WTC11 (cell line): Measurements from ENCODE around the gene RNASE7. TPM values are rescaled to one million over a fixed set of nuclear protein-coding genes. Genes with fewer than 3 reads are reported as not detected.

Experiments
- ATAC-seq: fragments of 200-7000 bp; cut with Tn5 transposase; 2 replicates; pipeline ENCODE4 v1.10.0; 2021; ENCODE audit warnings: mild to moderate bottlenecking, moderate library complexity
- CTCF ChIA-PET: fragments of 300-600 bp; sonication (Branson Sonifier 250); formaldehyde crosslinking; loops from one replicate; lab custom pipeline; 2021; ENCODE audit warnings: antibody characterized with exemption; lab: Charles Lee
- POLR2A ChIA-PET: fragments of 350-600 bp; sonication (Branson Sonifier 250); formaldehyde crosslinking; loops from one replicate; lab custom pipeline; 2021; ENCODE audit warnings: antibody characterized with exemption; lab: Charles Lee
- DNase-seq: peaks from one replicate; pipeline ENCODE4 v3.0.0; 2021; ENCODE audit warnings: low spot score
- H3K27ac Mint-ChIP-seq: 2 replicates; pipeline ENCODE4 v1.8.0; 2021; ENCODE audit warnings: mixed read lengths
- H3K27me3 Mint-ChIP-seq: 2 replicates; pipeline ENCODE4 v1.8.0; 2021; ENCODE audit warnings: low read depth, mild to moderate bottlenecking, moderate library complexity, mixed read lengths
- H3K36me3 Mint-ChIP-seq: 2 replicates; pipeline ENCODE4 v1.8.0; 2021; ENCODE audit warnings: mixed read lengths
- H3K4me1 Mint-ChIP-seq: 2 replicates; pipeline ENCODE4 v1.8.0; 2022; ENCODE audit warnings: mixed read lengths
- H3K4me3 Mint-ChIP-seq: 2 replicates; pipeline ENCODE4 v1.8.0; 2021; ENCODE audit warnings: mild to moderate bottlenecking, moderate library complexity, mixed read lengths
- H3K9me3 Mint-ChIP-seq: 2 replicates; pipeline ENCODE4 v1.8.0; 2021; ENCODE audit warnings: mixed read lengths
- ARID4B ChIP-seq: sonication (generic); formaldehyde crosslinking; IDR thresholded peaks from 2 replicates; pipeline ENCODE4 v1.8.0; 2023; ENCODE audit warnings: missing genetic modification reagents, mild to moderate bottlenecking, borderline replicate concordance
- ATF6 ChIP-seq: sonication (generic); formaldehyde crosslinking; IDR thresholded peaks from 2 replicates; pipeline ENCODE4 v1.8.1; 2023; ENCODE audit warnings: mild to moderate bottlenecking, missing genetic modification reagents
- E2F1 ChIP-seq: sonication (generic); formaldehyde crosslinking; IDR thresholded peaks from 2 replicates; pipeline ENCODE4 v1.8.0; 2022; ENCODE audit warnings: mild to moderate bottlenecking, missing genetic modification reagents
- ELF4 ChIP-seq: sonication (generic); formaldehyde crosslinking; IDR thresholded peaks from 2 replicates; pipeline ENCODE4 v1.8.1; 2022; ENCODE audit warnings: low read depth, mild to moderate bottlenecking, moderate library complexity, missing genetic modification reagents
- GABPB1 ChIP-seq: sonication (generic); formaldehyde crosslinking; IDR thresholded peaks from 2 replicates; pipeline ENCODE4 v1.8.1; 2023; ENCODE audit warnings: mild to moderate bottlenecking, missing genetic modification reagents
- MLX ChIP-seq: sonication (generic); formaldehyde crosslinking; IDR thresholded peaks from 2 replicates; pipeline ENCODE4 v1.8.1; 2023; ENCODE audit warnings: mild to moderate bottlenecking, missing genetic modification reagents, moderate library complexity
- PREB ChIP-seq: sonication (generic); formaldehyde crosslinking; IDR thresholded peaks from 2 replicates; pipeline ENCODE4 v1.8.1; 2022; ENCODE audit warnings: mild to moderate bottlenecking, missing genetic modification reagents, moderate library complexity, borderline replicate concordance
- SP1 ChIP-seq: sonication (generic); formaldehyde crosslinking; conservative IDR thresholded peaks from 2 replicates; pipeline ENCODE4 v1.8.1; 2022; ENCODE audit warnings: missing genetic modification reagents
- ZBTB21 ChIP-seq: sonication (generic); formaldehyde crosslinking; IDR thresholded peaks from 2 replicates; pipeline ENCODE4 v1.8.1; 2023; ENCODE audit warnings: mild to moderate bottlenecking, missing genetic modification reagents, borderline replicate concordance
- microRNA-seq: library from miRNA; unstranded; fragments of <30 nt; microRNA quantifications from one replicate; pipeline ENCODE4 v1.2.0, GENCODE V29; 2022; ENCODE audit warnings: borderline number of aligned reads
- total RNA-seq: library from RNA; stranded (reverse); gene quantifications from 3 replicates; pipeline ENCODE4 v1.2.3, GENCODE V29; 2021

RNASE7 gene
- total RNA-seq, 1 experiment from 2014 or later, result not detected

GRCh38 chr14:21092273-21093011 is 50.3 kb downstream of the RNASE7 start (continued):
- TF ChIP-seq ZBTB21 (no peak; the same call in none of the 2 replicates), PREB (no peak), SP1 (CRISPR knock-in tag) (peak; percentile 81), ELF4 (CRISPR knock-in tag) (0 out of 2 replicates have a peak, but pooled peaks have one; percentile 35), ARID4B (peak; percentile 67), GABPB1 (CRISPR knock-in tag) (peak; percentile 82), ATF6 (no peak), E2F1 (CRISPR knock-in tag) (0 out of 2 replicates have a peak, but pooled peaks have one; percentile 4)
- TF ChIP-seq, all 79 proteins: peak for 31

GRCh38 chr14:21093018-21093417 is 50.9 kb downstream of the RNASE7 start:
- H3K4me3 Mint-ChIP-seq, result peak overlapping the region; percentile 66
- H3K27me3 Mint-ChIP-seq, result no peaks in the 10 kb centered on the region
- peaks cover 58% of the 10 kb centered on the region for H3K4me1 Mint-ChIP-seq
- ATAC-seq, result no peak
- ChIA-PET CTCF (interaction anchor here (0.6 to 7.5 kb wide), 34 partner anchors 9 to 1765 kb away, joined by 3 to 321 read pairs (median 5); partner anchors contain the start of genes ARHGEF40, SLC39A2 and TMEM253), POLR2A (interaction anchor here (1.0 to 7.0 kb wide), 4 partner anchors 11 to 78 kb away, joined by 4 to 74 read pairs (median 25); partner anchors contain the start of gene ARHGEF40)
- peak overlapping the region; percentile 94 for H3K27ac Mint-ChIP-seq
- peak; percentile 36 for DNase-seq
- TF ChIP-seq MLX (no peak), SP1 (CRISPR knock-in tag) (0 out of 2 replicates have a peak, but pooled peaks have one; percentile 3), ARID4B (no peak)
- TF ChIP-seq, all 79 proteins: peak for 1
- H3K9me3 Mint-ChIP-seq, result no peaks in the 10 kb centered on the region
- peaks cover 42% of the 10 kb centered on the region for H3K36me3 Mint-ChIP-seq

Small RNA genes lying within 50 kb of the gene (microRNA-seq; reads per million reads assigned to microRNA genes)
- not detected for gene MIR6717

Other genes starting within 250 kb of the RNASE7 start
- gene RNASE1, start 239.5 kb upstream of the RNASE7 start, total RNA-seq, result 3.4 to 6.2 TPM (median 4.7 TPM) in 3 replicates
- gene RNASE3, start 151.0 kb upstream of the RNASE7 start, total RNA-seq, result not detected in 3 replicates
- gene RNASE2, start 86.9 kb upstream of the RNASE7 start, total RNA-seq, result not detected in 3 replicates
- 79.5 to 98.1 TPM (median 90.8 TPM) in 3 replicates for gene METTL17, start 52.4 kb upstream of the RNASE7 start, total RNA-seq
- 0.14 TPM in 1 of 3 replicates, not detected in the others for gene SLC39A2, start 43.1 kb upstream of the RNASE7 start, total RNA-seq
- gene NDRG2, start 17.3 kb upstream of the RNASE7 start, total RNA-seq, result 28.5 to 32.2 TPM (median 30.1 TPM) in 3 replicates
- 0.35 to 0.60 TPM in 2 of 3 replicates, not detected in the other for gene TPPP2, start 12.1 kb upstream of the RNASE7 start, total RNA-seq
- gene RNASE13, start 7.6 kb upstream of the RNASE7 start, total RNA-seq, result not detected in 3 replicates
- not detected in 3 replicates for gene RNASE8, start 15.5 kb downstream of the RNASE7 start, total RNA-seq
- gene ARHGEF40, start 27.9 kb downstream of the RNASE7 start, total RNA-seq, result 58.6 to 74.2 TPM (median 58.8 TPM) in 3 replicates
- gene ZNF219, start 56.3 kb downstream of the RNASE7 start, total RNA-seq, result 149 to 154 TPM (median 149 TPM) in 3 replicates
- 1.7 to 2.2 TPM (median 1.9 TPM) in 3 replicates for gene TMEM253, start 58.7 kb downstream of the RNASE7 start, total RNA-seq
- not detected in 3 replicates for gene OR5AU1, start 113.7 kb downstream of the RNASE7 start, total RNA-seq
- gene HNRNPC, start 227.1 kb downstream of the RNASE7 start, total RNA-seq, result 982 to 1,062 TPM (median 1,056 TPM) in 3 replicates
- gene RPGRIP1, start 237.7 kb downstream of the RNASE7 start, total RNA-seq, result 0.41 to 0.71 TPM (median 0.50 TPM) in 3 replicates